Testis (tissue), 3 donors: Measurements from ENCODE around the gene C2CD4C. TPM values are rescaled to one million over a fixed set of nuclear protein-coding genes. Genes with fewer than 3 reads are reported as not detected.

Experiments used
- DNase-seq: peaks from one replicate; pipeline ENCODE4 v3.0.0-alpha.2; 2019
- H3K27ac ChIP-seq, 2 donors: fragments of 200-600 bp; sonication (generic); one replicate each; pipeline ENCODE4 v1.5.1; 2019
- H3K27me3 ChIP-seq: fragments of 200-600 bp; sonication (generic); one replicate; pipeline ENCODE4 v1.5.1; 2019
- H3K36me3 ChIP-seq: fragments of 200-600 bp; sonication (generic); one replicate; pipeline ENCODE4 v1.5.1; 2017; ENCODE audit warnings: low read depth; ENCODE audit errors: missing control alignments
- H3K4me1 ChIP-seq: fragments of 200-600 bp; sonication (generic); one replicate; pipeline ENCODE4 v1.5.1; 2019
- H3K4me3 ChIP-seq, 2 donors: fragments of 200-600 bp; sonication (generic); one replicate each; pipeline ENCODE4 v1.5.1; 2017 to 2019
- H3K9me3 ChIP-seq: fragments of 200-600 bp; sonication (generic); one replicate; pipeline ENCODE4 v1.5.1; 2017
- CTCF ChIP-seq, 3 experiments: fragments of 450-650 bp in 2 of 3; fragments of 200-600 bp in 1 of 3; sonication (generic) in 1 of 3; IDR thresholded peaks; one replicate each; pipeline ENCODE4 v1.5.1; 2016 to 2019; ENCODE audit warnings: antibody characterized with exemption in 3 of 3, mild to moderate bottlenecking in 2 of 3, moderate library complexity in 1 of 3
- POLR2A ChIP-seq: fragments of 450-650 bp; IDR thresholded peaks from one replicate; pipeline ENCODE4 v1.6.1; 2017; ENCODE audit warnings: antibody characterized with exemption, mild to moderate bottlenecking, moderate library complexity
- WGBS, 2 donors: methylation state at CpG; one replicate each; pipeline ENCODE4 v1.1.5; 2018; 5-methylcytosine and 5-hydroxymethylcytosine counted together
- intact Hi-C: fragments of 100-400 bp; cut with DNase I; formaldehyde crosslinking; loops from one replicate; pipeline ENCODE4 v1.15.1; 2023; ENCODE audit warnings: low total_unique reads
- polyA plus RNA-seq: library from polyadenylated mRNA; stranded (reverse); fragments of 350-450 nt; fragmentation: Illumina TruSeq; extraction: RNeasy Lipid Tissue Mini Kit (QIAGEN cat#74804); gene quantifications from one replicate; pipeline ENCODE4 v1.2.3, GENCODE V29; 2014; ENCODE audit warnings: low read depth, low replicate concordance; ENCODE audit not compliant: insufficient read depth
- total RNA-seq, 2 donors: library from RNA; depleted of rRNA; stranded (reverse); fragments of >200 nt; gene quantifications; one replicate each; pipeline ENCODE4 v1.2.3, GENCODE V29; 2016

Gene C2CD4C
- total and polyA plus RNA-seq, 3 donors from 2014 or later = 0.88 to 5.4 (median 5.3) TPM

GRCh38 chr19:374886-375235 is 34.1 kb downstream of the C2CD4C start:
- Histone ChIP-seq H3K4me3 (no peak overlapping the region), H3K27ac (no peak overlapping the region), H3K4me1 (peaks cover 2% of the 10 kb centered on the region), H3K36me3 (no peaks in the 10 kb centered on the region), H3K9me3 (no peaks in the 10 kb centered on the region), H3K27me3 (no peaks in the 10 kb centered on the region)
- DNase-seq = no peak
- TF ChIP-seq POLR2A = no peak
- TF ChIP-seq CTCF (IDR thresholded peaks at IDR 0.05) = no peak
- intact Hi-C loops = no loop called here
- 82 to 91% methylated on average over 15 to 17 of the region's 17 CpGs for WGBS, 2 donors

GRCh38 chr19:374183-374885 is 34.6 kb downstream of the C2CD4C start:
- Histone ChIP-seq H3K27me3 (no peaks in the 10 kb centered on the region), H3K27ac (no peak overlapping the region), H3K9me3 (no peaks in the 10 kb centered on the region), H3K36me3 (no peaks in the 10 kb centered on the region), H3K4me1 (peaks cover 2% of the 10 kb centered on the region), H3K4me3 (no peak overlapping the region)
- WGBS, 2 donors = 78 to 87% methylated on average over 8 to 23 of the region's 23 CpGs
- DNase-seq = no peak
- TF ChIP-seq POLR2A (no peak), CTCF (IDR thresholded peaks at IDR 0.05) (no peak)
- intact Hi-C loops = no loop called here

- H3K27me3 ChIP-seq = no peaks in the 10 kb centered on the region
Observed at GRCh38 chr19:373391-374182, 35.4 kb downstream of the C2CD4C start.

GRCh38 chr19:372306-372890 is 36.5 kb downstream of the C2CD4C start:
- H3K9me3 ChIP-seq = no peaks in the 10 kb centered on the region
- no peak overlapping the region for H3K27ac ChIP-seq
- no peaks in the 10 kb centered on the region for H3K36me3 ChIP-seq
- WGBS, 2 donors = 47 to 53% methylated on average over 13 to 14 of the region's 14 CpGs
- H3K4me1 ChIP-seq = peaks cover 2% of the 10 kb centered on the region
- intact Hi-C loops = no loop called here
- peak; percentile 60 for DNase-seq
- no peak overlapping the region for H3K4me3 ChIP-seq
- no peaks in the 10 kb centered on the region for H3K27me3 ChIP-seq
- no peak for TF ChIP-seq POLR2A
- TF ChIP-seq CTCF (IDR thresholded peaks at IDR 0.05) = no peak

More at GRCh38 chr19:373391-374182, 35.4 kb downstream of the C2CD4C start:
- 83 to 86% methylated on average over 24 of the region's 24 CpGs for WGBS, 2 donors
- H3K4me3 ChIP-seq = no peak overlapping the region
- no peaks in the 10 kb centered on the region for H3K36me3 ChIP-seq
- intact Hi-C loops = no loop called here
- no peaks in the 10 kb centered on the region for H3K9me3 ChIP-seq
- TF ChIP-seq POLR2A (no peak), CTCF (IDR thresholded peaks at IDR 0.05) (no peak)
- DNase-seq = no peak
- no peak overlapping the region for H3K27ac ChIP-seq
- H3K4me1 ChIP-seq = peaks cover 2% of the 10 kb centered on the region
